ENCODE data around the gene RIBC1. TPM values are rescaled to one million over a fixed set of nuclear protein-coding genes. Genes with fewer than 3 reads are reported as not detected.
"Not testable (repeated sequence)": the region's sequence is repeated elsewhere in the genome, so short reads cannot be mapped to it uniquely, and the experiment has no call there.

Gene RIBC1
- total and polyA plus RNA-seq, 2 donors, result 0.32 to 1.3 TPM

DNA sequence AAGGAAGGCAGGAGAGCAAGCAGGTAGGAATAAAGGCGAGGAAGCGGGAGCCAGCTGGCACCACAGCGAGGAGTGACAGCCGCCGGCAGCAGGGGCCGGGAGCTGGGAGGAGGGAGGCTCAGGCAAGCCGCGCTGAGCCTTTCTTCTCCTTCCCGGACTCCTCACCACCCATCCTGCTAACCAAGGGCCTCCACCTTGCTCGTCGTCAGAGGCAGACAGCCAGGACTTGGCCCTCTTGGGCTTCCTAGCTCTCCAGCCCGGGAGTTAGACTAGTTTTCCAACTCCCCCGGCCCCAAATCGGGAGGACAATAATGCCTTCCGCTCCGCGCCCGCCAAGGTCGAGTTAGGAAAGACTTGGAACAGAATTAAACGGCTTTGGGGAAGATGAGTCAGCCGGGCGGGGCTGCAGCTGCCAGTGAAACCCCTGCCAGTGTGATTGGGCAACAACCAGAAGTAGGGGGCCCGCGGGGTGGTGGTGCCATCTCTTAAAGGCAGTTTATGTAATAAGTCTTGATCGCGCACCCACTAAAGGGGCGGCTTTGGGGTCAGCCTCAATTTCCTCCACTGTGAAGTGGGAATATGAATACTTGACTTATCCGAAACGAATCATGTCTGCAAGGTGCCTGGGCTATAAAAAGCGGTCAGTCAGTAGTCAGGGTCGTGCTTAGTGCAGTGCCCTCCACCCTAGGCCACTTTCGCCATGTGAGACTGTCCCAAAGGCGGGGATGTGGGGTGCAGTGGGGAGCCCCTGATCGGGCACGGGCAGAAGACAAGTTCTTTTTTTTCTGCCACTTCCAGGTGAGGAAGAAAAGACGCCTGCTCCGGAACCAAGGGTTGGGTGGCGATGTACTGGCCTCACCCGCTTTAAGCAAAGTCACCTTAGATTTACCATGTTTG, 18.2 kb downstream of the RIBC1 start:
- 9% methylated on average over 39 of the region's 39 CpGs for whole genome bisulfite sequencing
- H3K4me3 ChIP-seq (ENCODE audit: low read depth, low read length), result peak overlapping the region; percentile 26
- no peaks in the 10 kb centered on the region for H3K4me1 ChIP-seq (ENCODE audit: insufficient read depth)
- peak overlapping the region; percentile 27 for H3K27ac ChIP-seq (ENCODE audit: low read depth)
- DNase-seq (ENCODE audit: extremely low spot score), result no peak
- no peaks in the 10 kb centered on the region for H3K36me3 ChIP-seq (ENCODE audit: insufficient read depth)

DNA sequence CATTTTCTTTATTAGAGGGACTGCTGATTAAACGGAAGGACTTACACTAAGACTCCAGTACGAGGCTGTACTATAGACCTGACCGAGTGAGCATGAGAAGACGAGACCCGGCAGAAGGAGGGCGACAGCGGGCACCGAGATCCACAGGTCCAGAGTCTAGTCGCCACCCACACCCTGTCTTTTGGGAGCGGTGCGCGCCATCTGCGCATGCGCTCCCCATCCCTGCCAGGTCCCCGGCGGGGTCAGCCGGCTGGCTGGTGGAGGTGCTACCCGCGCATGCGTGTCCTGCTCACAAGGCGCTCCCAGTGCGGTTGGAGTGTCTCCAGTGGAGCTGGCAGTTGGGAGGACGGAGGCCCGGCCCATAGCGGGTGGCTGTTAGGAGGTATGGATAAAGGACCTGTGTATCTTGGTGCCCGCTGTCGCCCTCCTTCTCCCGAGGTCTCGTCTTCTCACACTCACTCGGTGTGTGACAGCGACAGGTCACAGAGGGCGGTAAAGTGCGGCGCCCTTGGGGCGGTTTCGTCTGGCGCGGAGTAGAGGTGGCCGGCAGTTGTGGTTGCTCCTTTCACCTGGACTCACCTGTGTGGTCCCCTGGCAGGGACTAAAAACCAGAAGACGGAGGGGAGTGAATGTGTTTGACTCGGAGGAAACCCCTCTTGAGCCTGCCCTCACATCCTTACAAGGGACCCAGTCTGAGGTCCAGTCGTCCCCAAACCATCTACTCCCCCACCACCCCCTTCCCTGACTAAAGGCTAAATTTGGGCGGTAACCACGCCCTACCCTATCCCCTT, 19.1 kb downstream of the RIBC1 start:
- Histone ChIP-seq H3K36me3 (ENCODE audit: insufficient read depth) (no peaks in the 10 kb centered on the region), H3K4me3 (ENCODE audit: low read depth, low read length) (peak overlapping the region; percentile 26), H3K27ac (ENCODE audit: low read depth) (no peak overlapping the region), H3K4me1 (ENCODE audit: insufficient read depth) (no peaks in the 10 kb centered on the region)
- no peak for DNase-seq (ENCODE audit: extremely low spot score)
- WGBS, result 7% methylated on average over 44 of the region's 44 CpGs

DNA sequence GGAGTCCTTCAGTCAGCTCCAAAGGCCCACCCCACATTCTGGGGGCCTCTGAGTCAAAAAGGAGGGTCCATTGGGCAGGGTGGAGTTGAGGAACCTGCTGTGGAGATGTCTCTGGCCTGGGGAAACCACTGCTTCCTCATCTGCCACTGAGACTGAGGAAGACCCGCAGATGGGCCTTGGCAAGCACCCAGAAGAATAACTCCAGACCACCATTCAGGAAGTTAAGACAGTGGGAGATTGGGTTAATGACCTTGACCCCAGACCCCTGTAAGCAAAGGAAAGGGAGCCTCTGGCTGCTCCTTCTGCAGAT, 19.6 kb downstream of the RIBC1 start:
- no peak overlapping the region for H3K27ac ChIP-seq (ENCODE audit: low read depth)
- no peaks in the 10 kb centered on the region for H3K4me1 ChIP-seq (ENCODE audit: insufficient read depth)
- WGBS, result 48% methylated on average over 1 of the region's 1 CpG
- no peak overlapping the region for H3K4me3 ChIP-seq (ENCODE audit: low read depth, low read length)
- no peak for DNase-seq (ENCODE audit: extremely low spot score)
- no peaks in the 10 kb centered on the region for H3K36me3 ChIP-seq (ENCODE audit: insufficient read depth)

- Histone ChIP-seq H3K4me1 (ENCODE audit: insufficient read depth) (no peaks in the 10 kb centered on the region), H3K27ac (ENCODE audit: low read depth) (no peak overlapping the region)
- 18% methylated on average over 6 of the region's 6 CpGs for WGBS
Measured at GRCh38 chrX:53445977-53446376, 23.3 kb downstream of the RIBC1 start.

GRCh38 chrX:53447441-53447840, 24.8 kb downstream of the RIBC1 start:
- Histone ChIP-seq H3K36me3 (ENCODE audit: insufficient read depth) (no peaks in the 10 kb centered on the region), H3K4me1 (ENCODE audit: insufficient read depth) (no peaks in the 10 kb centered on the region), H3K4me3 (ENCODE audit: low read depth, low read length) (no peak overlapping the region)

More at GRCh38 chrX:53445977-53446376, 23.3 kb downstream of the RIBC1 start:
- no peaks in the 10 kb centered on the region for H3K36me3 ChIP-seq (ENCODE audit: insufficient read depth)
- no peak for DNase-seq (ENCODE audit: extremely low spot score)
- H3K4me3 ChIP-seq (ENCODE audit: low read depth, low read length), result no peak overlapping the region

DNA sequence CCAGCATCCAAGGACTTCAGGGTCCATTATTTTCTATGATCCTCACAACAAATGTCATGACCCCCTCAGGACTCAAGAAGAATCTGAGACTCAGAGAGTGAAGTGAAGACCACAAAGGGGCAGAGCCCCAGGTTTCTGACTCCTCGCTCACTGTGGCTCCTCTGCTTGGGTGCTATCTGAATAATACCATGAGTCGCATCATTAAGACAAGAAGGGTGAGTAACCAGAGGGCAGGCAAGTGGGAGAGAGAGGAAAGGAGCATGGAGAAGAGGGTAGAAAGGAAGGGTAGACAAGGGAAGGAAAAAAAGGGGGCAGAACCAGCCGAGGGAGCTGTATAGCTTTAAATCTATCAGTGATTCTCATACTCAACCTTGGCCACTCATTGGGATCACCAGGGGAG, 27.0 kb downstream of the RIBC1 start:
- no peaks in the 10 kb centered on the region for H3K36me3 ChIP-seq (ENCODE audit: insufficient read depth)
- H3K4me3 ChIP-seq (ENCODE audit: low read depth, low read length), result no peak overlapping the region
- no peak overlapping the region for H3K27ac ChIP-seq (ENCODE audit: low read depth)
- H3K4me1 ChIP-seq (ENCODE audit: insufficient read depth), result no peaks in the 10 kb centered on the region
- DNase-seq (ENCODE audit: extremely low spot score), result no peak
- WGBS, result 83% methylated on average over 3 of the region's 3 CpGs

More at GRCh38 chrX:53447441-53447840, 24.8 kb downstream of the RIBC1 start:
- WGBS, result 90% methylated on average over 2 of the region's 2 CpGs
- no peak overlapping the region for H3K27ac ChIP-seq (ENCODE audit: low read depth)
- no peak for DNase-seq (ENCODE audit: extremely low spot score)

GRCh38 chrX:53452812-53453211, 30.1 kb downstream of the RIBC1 start:
- H3K4me3 ChIP-seq (ENCODE audit: low read depth, low read length), result no peak overlapping the region
- no peaks in the 10 kb centered on the region for H3K36me3 ChIP-seq (ENCODE audit: insufficient read depth)
- H3K27ac ChIP-seq (ENCODE audit: low read depth), result no peak overlapping the region
- DNase-seq (ENCODE audit: extremely low spot score), result no peak
- no peaks in the 10 kb centered on the region for H3K4me1 ChIP-seq (ENCODE audit: insufficient read depth)

DNA sequence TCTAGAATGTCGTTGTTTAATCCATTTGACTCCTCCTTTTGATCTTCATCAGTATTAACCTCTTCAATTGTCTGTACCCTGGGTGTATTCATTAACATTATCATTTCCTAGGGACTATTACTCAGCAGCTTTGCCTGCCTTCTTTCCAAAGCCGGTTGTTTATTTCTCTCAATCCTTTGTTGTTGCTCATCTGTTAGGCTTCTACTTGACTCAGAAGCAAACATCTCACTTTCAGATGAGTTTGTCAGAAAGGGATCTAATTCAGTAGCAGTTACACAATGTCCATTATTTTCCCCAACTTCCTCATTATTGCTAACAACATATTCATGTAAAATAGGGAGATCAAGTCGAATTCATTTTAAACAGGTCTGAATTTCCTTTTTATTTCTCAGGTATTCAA, 33.6 kb downstream of the RIBC1 start:
- DNase-seq (ENCODE audit: extremely low spot score), result no peak
- 47% methylated on average over 3 of the region's 3 CpGs for WGBS
- Histone ChIP-seq H3K27ac (ENCODE audit: low read depth) (no peak overlapping the region), H3K4me3 (ENCODE audit: low read depth, low read length) (no peak overlapping the region), H3K36me3 (ENCODE audit: insufficient read depth) (no peaks in the 10 kb centered on the region), H3K4me1 (ENCODE audit: insufficient read depth) (no peaks in the 10 kb centered on the region)

- Histone ChIP-seq H3K27ac (ENCODE audit: low read depth) (no peak overlapping the region), H3K4me1 (ENCODE audit: insufficient read depth) (no peaks in the 10 kb centered on the region), H3K36me3 (ENCODE audit: insufficient read depth) (no peaks in the 10 kb centered on the region), H3K4me3 (ENCODE audit: low read depth, low read length) (no peak overlapping the region)
- WGBS, result 23% methylated on average over 5 of the region's 5 CpGs
- DNase-seq (ENCODE audit: extremely low spot score), result no peak
Measured at GRCh38 chrX:53458082-53458481, 35.4 kb downstream of the RIBC1 start.

DNA sequence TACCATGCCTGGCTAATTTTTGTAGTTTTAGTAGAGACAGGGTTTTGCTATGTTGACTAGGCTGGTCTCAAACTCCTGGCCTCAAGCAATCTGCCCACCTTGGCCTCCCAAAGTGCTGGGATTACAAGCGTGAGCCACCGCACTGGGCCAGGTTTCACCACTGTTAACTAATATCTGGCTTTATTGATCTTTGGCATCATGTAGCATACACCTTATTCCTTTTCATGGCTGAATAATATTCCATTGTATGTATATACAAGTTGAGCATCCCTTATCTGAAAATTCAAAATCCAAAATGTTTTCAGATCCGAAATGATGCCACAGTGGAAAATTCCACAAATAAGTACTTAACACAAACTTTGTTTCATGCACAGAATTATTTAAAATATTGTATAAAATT, 46.0 kb downstream of the RIBC1 start:
- H3K4me3 ChIP-seq (ENCODE audit: low read depth, low read length); H3K4me1 ChIP-seq (ENCODE audit: insufficient read depth); H3K36me3 ChIP-seq (ENCODE audit: insufficient read depth); H3K27ac ChIP-seq (ENCODE audit: low read depth); DNase-seq (ENCODE audit: extremely low spot score): not testable (repeated sequence)
- 89% methylated on average over 3 of the region's 3 CpGs for WGBS

- no peak overlapping the region for H3K27ac ChIP-seq (ENCODE audit: low read depth)
- no peak for DNase-seq (ENCODE audit: extremely low spot score)
- H3K4me3 ChIP-seq (ENCODE audit: low read depth, low read length), result no peak overlapping the region
- H3K4me1 ChIP-seq (ENCODE audit: insufficient read depth), result no peaks in the 10 kb centered on the region
- 75% methylated on average over 3 of the region's 3 CpGs for WGBS
- no peaks in the 10 kb centered on the region for H3K36me3 ChIP-seq (ENCODE audit: insufficient read depth)
Measured at GRCh38 chrX:53471346-53471745, 48.7 kb downstream of the RIBC1 start.

DNA sequence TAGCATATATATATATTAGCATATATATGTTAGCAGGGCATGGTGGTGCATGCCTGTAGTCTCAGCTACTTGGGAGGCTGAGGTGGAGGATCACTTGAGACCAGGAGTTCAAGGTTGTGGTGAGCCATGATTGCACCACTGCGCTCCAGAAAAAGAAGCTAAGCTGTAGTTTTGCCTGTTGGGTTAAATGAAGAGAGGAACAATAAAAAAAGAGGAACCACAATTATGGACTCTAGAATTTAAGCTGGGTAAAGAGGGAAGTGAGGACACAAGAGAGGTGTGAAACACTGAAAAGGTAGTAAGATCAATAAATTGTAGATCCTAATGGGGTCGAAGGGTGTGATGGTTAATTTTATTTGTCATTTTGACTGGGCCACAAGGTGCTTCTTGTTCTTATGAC, 52.0 kb downstream of the RIBC1 start:
- H3K27ac ChIP-seq (ENCODE audit: low read depth), result no peak overlapping the region

DNA sequence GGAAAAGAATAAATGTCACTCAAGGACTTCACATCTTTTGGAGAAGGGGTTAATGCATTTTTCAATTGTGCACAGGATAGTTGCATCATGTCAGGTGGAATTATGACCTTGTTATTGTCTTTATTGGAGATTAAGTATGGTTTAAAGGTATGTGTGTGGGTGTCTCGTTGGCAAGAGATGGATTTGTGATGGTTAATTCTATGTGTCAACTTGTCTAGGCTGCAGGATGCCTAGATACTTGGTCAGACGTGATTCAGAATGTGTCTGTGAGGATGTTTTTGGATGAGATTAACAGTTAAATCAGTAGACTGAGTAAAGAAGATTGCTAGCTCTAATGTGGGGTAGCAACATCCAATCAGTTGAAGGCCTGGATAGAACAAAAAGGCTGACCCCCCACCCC, 53.7 kb downstream of the RIBC1 start:
- no peak overlapping the region for H3K27ac ChIP-seq (ENCODE audit: low read depth)
- no peak for DNase-seq (ENCODE audit: extremely low spot score)
- 40% methylated on average over 2 of the region's 2 CpGs for WGBS
- H3K4me3 ChIP-seq (ENCODE audit: low read depth, low read length), result no peak overlapping the region
- no peaks in the 10 kb centered on the region for H3K4me1 ChIP-seq (ENCODE audit: insufficient read depth)
- H3K36me3 ChIP-seq (ENCODE audit: insufficient read depth), result no peaks in the 10 kb centered on the region

More for the DNA sequence above, 52.0 kb downstream of the RIBC1 start:
- Histone ChIP-seq H3K36me3 (ENCODE audit: insufficient read depth) (no peaks in the 10 kb centered on the region), H3K4me3 (ENCODE audit: low read depth, low read length) (no peak overlapping the region), H3K4me1 (ENCODE audit: insufficient read depth) (no peaks in the 10 kb centered on the region)
- WGBS, result 71% methylated on average over 2 of the region's 2 CpGs
- no peak for DNase-seq (ENCODE audit: extremely low spot score)

DNA sequence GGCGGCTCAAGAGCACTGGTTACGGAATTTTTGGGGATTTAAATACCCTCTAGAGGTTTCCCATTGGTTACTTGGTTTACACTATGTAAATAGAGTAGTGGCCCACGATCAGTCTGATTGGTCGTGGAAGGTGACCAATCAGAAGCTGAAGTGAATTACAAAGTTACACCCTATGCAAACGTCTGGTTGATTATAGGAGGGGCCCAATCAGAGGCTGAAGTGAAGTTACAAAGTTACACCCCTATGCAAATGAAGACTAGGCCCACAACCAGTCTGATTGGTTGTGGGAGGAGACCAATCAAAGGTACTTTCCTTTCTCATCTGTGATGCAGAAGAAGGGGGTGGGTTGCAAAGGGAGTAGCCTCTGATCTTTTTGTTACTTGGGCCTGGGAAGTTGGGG, 56.6 kb downstream of the RIBC1 start:
- H3K4me1 ChIP-seq (ENCODE audit: insufficient read depth), result no peaks in the 10 kb centered on the region
- no peak overlapping the region for H3K4me3 ChIP-seq (ENCODE audit: low read depth, low read length)
- no peak overlapping the region for H3K27ac ChIP-seq (ENCODE audit: low read depth)
- no peaks in the 10 kb centered on the region for H3K36me3 ChIP-seq (ENCODE audit: insufficient read depth)
- DNase-seq (ENCODE audit: extremely low spot score), result no peak
- 73% methylated on average over 5 of the region's 5 CpGs for WGBS

Measured in urinary bladder (tissue), 4 donors.